ENCODE data around the gene LGALS7B.

DNA sequence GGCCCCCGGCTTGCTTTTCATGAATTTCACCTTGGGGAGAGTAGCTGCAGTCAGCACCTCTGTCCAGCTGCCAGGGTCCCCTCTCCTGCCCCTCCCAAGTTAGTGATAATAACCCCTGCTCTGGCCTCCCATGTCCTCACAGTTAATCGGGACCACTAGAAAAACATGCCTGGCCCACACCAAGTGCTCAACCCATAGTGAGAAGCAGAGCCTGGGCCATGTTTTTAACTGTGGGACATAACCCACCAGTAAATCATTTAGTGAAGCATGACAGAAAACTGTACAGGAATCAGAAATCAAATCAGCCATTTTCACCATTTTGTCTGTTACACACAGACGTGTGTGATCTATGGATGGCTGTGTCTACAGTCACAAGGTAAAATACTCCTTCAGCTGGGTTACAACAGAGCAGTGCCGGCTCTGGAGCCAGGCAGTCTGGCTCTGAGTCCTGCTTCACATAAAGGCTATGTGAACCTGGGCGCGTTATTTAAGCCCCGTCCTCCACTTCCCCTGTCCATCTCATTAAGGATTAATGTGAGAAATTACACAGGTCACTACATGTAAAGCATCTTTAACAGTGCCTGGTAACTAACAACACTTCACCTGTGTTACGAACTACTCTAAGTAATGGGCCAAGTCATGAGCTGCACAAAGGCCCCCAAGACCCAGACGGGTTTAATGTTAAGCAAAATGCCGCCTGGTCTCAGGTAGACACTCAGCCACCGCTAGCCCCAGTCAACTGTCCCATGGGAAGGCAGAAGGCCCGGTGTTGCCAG, 50.2 kb downstream of the LGALS7B start:
- TF ChIP-seq POLR2AphosphoS5 (IDR thresholded peaks at IDR 0.05; ENCODE audit: low read depth, low read length) (peak; percentile 49), POLR2A (IDR thresholded peaks at IDR 0.05; ENCODE audit: borderline replicate concordance, extremely low read depth, insufficient read depth, insufficient read length) (no peak), EZH2 (IDR thresholded peaks at IDR 0.05) (no peak)
- TF ChIP-seq, protein P1, sequence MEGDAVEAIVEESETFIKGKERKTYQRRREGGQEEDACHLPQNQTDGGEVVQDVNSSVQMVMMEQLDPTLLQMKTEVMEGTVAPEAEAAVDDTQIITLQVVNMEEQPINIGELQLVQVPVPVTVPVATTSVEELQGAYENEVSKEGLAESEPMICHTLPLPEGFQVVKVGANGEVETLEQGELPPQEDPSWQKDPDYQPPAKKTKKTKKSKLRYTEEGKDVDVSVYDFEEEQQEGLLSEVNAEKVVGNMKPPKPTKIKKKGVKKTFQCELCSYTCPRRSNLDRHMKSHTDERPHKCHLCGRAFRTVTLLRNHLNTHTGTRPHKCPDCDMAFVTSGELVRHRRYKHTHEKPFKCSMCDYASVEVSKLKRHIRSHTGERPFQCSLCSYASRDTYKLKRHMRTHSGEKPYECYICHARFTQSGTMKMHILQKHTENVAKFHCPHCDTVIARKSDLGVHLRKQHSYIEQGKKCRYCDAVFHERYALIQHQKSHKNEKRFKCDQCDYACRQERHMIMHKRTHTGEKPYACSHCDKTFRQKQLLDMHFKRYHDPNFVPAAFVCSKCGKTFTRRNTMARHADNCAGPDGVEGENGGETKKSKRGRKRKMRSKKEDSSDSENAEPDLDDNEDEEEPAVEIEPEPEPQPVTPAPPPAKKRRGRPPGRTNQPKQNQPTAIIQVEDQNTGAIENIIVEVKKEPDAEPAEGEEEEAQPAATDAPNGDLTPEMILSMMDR (IDR thresholded peaks at IDR 0.05 in 2 of 3, conservative IDR thresholded peaks at IDR 0.05 in 1 of 3; ENCODE audit: borderline replicate concordance in 1 of 3, insufficient read depth in 1 of 3, low read depth in 2 of 3, low read length in 2 of 3): no peak
